IPS DF 4.7 (cell line): ENCODE measurements around the gene DDAH2.
A peak's percentile ranks its signal among the peaks of the same experiment; 100 is the strongest.

Source experiments
- DNase-seq: peaks from one replicate; pipeline ENCODE4 v3.0.0-alpha.2; 2013; ENCODE audit warnings: low spot score; ENCODE audit errors: extremely low read depth

Gene DDAH2

DNA sequence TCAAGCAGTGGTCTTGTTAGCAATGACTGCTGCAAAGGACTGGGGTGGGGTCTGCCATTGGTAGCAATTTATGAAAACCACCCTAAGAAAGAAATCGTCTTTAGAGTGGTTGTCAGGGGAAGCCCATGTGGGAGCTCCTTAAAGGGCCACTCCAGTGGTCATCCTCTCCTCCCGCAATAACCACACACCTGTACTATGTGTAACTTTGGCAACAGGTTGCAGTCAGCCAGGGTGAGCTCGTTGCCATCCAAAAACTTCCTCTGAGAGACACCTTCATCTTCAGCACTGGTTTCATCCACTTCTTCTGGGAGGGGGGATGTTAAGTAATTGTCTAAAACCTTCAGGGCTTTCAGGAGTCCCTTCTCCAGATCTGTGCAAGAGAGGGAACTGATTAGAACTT is 2.9 kb upstream of the DDAH2 start:
- DNase-seq, result no peak

DNA sequence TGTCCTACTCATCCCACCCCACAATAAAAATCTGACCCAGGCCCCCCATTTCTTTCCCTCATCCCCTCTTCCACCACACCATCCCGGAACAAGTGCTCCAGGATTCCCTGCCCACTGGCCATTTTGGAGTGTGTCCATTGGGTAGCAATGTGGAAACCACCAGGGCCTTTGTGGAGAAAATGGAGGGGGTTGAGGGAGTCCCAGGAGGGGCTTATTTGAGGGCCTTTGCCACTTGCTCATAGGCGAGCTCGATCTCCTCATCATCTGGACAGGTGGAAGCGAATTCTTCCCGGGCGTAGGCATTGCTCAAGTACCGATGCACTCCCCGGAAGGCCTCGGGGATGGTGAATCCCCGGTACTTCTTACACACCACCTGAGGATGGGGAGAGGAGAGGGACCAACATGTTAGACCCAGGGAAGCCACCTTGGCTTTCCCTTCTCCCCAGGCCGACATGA is 1.6 kb upstream of the DDAH2 start:
- no peak for DNase-seq

- DNase-seq, result peak; percentile 46
Observed at GRCh38 chr6:31729979-31730630, 1.0 kb upstream of the DDAH2 start.

DNA sequence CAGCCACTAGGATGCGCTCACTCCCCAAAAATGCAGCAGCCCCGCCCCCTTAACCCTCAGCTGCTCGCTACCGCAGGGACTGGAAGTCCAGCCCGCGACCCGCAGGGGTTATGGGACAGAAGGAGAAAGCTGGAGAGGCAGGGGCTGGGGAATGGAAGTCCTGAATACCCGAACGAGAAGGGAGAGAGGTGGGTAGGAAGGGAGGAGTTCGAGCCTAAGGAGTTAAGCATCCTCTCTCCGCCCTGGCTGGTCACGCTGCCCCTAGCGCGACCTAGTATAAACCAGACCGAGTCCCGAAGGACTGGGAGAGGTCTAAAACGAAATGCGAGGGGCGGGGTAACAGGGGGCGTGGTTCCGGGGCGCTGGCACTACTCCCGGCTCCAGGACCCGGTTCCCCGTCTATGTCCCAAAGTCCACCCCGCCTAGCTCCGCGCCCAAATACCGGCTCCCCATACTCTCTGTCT is 448 bp upstream of the DDAH2 start:
- DNase-seq, result peak; percentile 71

- DNase-seq, result no peak
Observed at GRCh38 chr6:31727717-31728671, 1.1 kb downstream of the DDAH2 start.

DNA sequence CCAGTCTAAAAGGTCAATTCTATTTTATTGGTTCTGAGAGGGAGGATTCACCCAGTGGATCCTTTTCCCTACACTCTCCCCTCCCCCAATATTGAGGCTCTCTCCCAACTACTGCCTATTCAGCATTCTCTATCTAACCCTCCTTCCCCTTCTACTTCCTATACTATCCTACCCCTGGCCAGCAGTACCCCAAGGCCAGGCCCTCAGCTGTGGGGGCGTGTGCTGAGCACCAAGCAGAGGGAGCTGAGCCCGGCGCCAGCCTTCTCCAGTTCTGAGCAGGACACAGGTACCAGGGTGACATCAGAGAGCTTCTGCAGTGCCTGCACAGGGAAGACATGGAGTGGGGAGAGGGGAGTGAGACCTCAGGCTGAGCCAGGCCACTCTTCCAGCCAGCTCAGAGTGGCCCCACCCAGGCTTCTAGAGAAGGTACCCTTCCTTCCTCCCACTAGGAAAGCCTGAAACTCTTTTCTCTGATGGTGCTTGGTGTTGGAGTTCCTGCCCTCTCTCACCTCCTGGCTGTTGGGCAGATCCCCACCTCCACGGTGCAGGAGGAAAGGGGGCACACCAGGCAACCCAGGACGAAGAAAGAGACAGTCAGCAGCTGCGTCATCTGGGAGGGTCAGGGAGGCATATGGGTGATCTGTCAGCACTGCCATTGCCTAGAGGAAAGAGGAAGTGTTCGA is 1.9 kb downstream of the DDAH2 start:
- DNase-seq, result no peak

GRCh38 chr6:31725502-31726350 is 3.4 kb downstream of the DDAH2 start:
- DNase-seq, result no peak

DNA sequence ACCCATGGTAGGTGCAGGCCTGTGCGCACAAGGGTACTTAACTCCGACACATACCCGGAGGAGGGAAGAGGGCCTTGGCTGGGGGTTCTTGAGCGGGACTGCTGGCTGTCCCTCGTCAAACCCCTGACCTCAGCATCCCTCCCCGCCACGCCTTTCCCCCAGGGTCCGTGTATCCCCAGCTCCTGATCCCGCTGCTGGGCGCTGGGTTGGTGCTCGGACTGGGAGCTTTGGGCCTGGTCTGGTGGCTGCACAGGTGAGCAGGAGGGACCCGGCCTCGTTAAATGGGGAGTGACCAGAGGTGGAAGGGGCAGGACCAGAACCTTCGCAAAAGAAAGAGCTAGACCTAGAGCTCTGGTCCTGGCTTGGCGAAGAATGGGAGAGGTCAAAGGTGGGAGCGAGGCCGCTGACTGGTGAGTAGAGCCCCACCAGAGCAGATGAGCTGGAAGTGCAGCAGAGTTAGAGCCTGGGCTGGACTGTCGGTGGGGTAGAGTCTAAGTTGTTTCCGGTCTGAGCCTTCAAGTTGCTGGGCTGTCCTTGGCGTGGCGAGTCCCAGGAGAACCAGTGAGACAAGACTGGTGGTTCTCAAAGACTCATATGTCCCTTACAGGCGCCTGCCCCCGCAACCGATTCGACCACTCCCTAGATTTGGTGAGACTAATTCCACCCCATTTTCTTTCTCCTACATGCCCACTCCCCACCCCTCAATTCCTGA is 5.0 kb downstream of the DDAH2 start:
- DNase-seq, result no peak

DNA sequence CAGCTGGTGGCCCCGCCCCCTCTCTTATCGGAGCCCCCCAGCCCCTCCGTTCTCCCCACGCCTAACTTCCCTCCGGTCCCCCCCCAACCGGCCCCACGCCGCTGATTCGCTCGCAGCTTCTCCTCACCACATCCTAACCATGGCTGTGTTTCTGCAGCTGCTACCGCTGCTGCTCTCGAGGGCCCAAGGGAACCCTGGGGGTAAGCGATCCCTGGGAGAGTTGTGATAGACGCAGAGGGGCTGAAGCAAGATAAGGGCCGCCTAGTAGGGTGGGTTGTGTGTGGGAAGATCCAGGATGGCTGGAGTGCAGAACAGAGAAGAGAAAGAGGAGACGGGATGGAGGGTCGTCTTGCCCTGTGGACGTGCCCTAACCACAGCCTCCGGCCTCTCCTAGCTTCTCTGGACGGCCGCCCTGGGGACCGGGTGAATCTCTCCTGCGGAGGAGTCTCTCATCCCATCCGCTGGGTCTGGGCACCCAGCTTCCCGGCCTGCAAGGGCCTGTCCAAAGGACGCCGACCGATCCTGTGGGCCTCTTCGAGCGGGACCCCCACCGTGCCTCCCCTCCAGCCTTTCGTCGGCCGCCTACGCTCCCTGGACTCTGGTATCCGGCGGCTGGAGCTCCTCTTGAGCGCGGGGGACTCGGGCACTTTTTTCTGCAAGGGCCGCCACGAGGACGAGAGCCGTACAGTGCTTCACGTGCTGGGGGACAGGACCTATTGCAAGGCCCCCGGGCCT is 5.7 kb downstream of the DDAH2 start, which contains the start of gene MPIG6B:
TSS of gene MPIG6B (plus strand) at position 129 of the 735 bp plus-strand sequence. CDS start at position 140, 11 bp downstream.
- DNase-seq, result no peak

DNA sequence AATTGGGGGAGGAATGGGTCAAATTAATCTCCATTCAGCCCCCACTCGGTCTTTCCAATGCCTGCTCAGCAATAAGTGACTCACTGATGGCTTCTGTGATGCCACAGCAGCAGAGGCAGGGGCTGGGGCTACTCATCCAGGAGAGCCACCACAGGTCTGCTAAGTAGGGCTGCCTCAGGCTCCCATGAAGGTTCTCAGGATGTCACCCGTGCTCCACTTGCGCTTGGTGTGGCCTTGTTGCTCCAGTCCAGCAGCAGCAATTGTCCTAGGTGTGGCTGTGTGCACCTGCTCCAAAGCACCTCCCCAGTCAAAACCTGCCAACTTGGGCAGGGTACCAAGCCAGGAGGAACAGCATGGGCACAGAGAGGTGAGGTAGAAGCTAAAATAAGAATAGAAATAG is 6.9 kb downstream of the DDAH2 start:
- no peak for DNase-seq

GRCh38 chr6:31721351-31722020 is 7.6 kb downstream of the DDAH2 start, which contains the start of gene LY6G6C:
Gene LY6G6C (minus strand): TSS chr6:31721746. CDS start chr6:31721679, 67 bp downstream.
- DNase-seq, result no peak

DNA sequence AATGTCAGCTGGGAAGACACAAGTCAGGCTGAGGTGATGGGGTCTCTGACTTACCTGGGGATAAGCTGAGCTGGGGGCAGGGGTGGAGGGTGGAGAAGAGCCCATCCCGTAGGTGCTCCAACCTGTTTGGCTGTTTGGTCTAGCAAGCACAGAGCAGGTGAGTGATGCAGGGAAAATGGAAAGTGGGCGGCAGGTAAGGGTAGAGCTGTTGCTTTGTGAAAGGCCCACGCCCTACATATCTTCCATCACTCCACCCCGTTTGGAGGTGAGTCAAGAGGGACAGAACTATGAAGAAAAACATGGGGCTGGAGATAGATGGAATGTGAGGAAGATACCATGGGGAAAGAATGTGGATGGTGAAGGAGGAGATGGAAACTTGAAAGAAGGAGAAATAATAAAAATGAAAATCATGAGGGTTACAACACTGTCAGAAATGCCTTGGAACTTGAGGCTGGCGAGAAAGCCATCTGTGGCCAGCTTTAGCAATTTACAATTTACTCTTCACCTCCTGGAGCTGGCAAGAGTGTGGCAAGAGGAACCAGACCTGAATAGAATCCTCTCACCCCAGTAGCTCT is 8.8 kb downstream of the DDAH2 start:
- DNase-seq, result no peak

DNA sequence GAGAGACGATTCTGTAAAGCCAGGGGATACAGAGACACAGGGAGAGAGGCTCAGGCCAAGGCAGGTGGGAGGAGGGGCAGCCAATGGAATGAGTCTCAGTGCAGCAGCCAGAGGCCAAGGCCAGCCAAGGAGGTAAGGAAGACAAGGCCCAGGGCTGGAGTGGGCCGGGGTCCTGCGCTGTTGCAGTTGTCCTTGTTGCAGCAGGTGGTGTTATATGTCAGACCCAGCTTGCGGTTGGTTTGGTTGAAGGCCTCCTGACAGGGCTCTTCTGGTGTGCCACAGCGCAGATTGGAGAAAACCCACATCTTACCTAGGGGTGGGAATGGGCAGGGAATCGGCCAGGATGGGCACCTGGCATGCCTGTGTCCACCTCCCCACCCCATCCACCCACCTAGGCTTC is 10.1 kb downstream of the DDAH2 start:
- DNase-seq, result no peak

DNA sequence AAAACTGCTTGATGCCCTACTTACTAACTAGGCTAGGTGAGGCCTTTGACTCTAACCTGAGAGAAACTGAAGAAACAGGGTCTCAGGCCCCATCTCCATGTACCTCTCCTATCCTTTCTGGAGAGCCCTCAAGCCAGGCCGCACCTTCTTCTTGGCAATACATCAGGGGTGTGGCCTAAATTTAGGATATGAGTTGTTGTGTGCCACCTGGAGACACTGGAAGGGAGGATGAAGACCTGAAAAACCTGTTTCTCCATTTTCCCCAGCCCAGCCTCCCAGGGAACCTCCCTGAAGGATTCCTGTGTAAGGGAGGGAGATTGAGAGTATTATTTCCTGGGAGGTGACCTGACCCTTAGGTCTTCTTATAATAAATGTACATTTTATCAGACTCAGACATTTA is 10.8 kb downstream of the DDAH2 start:
- DNase-seq, result no peak

DNA sequence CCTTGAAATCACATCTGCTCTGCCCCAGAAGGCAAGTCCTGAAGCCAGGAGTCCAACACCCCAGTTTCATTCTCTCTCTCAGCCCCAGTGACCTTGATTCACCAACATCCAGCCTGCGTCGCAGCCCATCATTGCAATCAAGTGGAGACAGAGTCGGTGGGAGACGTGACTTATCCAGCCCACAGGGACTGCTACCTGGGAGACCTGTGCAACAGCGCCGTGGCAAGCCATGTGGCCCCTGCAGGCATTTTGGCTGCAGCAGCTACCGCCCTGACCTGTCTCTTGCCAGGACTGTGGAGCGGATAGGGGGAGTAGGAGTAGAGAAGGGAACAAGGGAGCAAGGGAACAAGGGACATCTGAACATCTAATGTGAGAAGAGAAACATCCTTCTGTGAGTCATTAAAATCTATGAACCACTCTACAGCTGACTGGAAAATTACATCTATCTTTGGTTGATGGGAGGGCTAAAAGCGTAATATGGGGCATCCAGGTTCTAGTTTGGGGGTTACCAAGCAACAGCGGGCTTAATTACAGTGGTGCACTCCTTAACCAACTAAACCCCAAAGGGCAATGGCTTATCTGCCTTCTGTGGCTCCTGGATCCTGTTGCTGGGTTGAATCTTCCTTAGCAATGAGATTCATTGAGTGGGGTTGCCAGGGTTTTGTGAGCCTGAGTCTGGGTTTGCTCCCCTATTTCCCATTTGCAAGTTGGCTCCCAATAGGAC is 11.4 kb downstream of the DDAH2 start:
- DNase-seq, result no peak

- DNase-seq, result no peak
Observed at GRCh38 chr6:31715022-31715958, 13.8 kb downstream of the DDAH2 start, which contains the start of gene LY6G6D. Gene LY6G6D (plus strand): TSS chr6:31715348. CDS start chr6:31715356, 8 bp downstream.
